Pancreas (tissue), 10 donors: ENCODE measurements around the gene TAF1A. TPM values are rescaled to one million over a fixed set of nuclear protein-coding genes. Genes with fewer than 3 reads are reported as not detected.

Experiments used
- ATAC-seq, 4 donors: fragments of 200-7000 bp; cut with Tn5 transposase; one replicate each; pipeline versions ENCODE4 v1.8.0 to v1.9.1; 2020; ENCODE audit warnings: mild to moderate bottlenecking in 4 of 4, moderate library complexity in 4 of 4
- DNase-seq, 6 donors: peaks; one replicate each; pipeline ENCODE4 v3.0.0-alpha.2; 2020
- FAIRE-seq: peaks from 2 replicates; lab custom pipeline; 2012; peaks lifted over from hg19 to GRCh38; lab: Jason Lieb, UNC
- H3K27ac ChIP-seq, 4 donors: fragments of 200-600 bp; sonication (generic); 1 replicate in 3 of 4; 2 replicates in 1 of 4; pipeline versions ENCODE4 v1.5.0 to v1.8.0; 2020
- H3K27me3 ChIP-seq, 4 donors: fragments of 200-600 bp; one replicate each; pipeline ENCODE4 v1.8.0; 2021
- H3K36me3 ChIP-seq, 3 donors: fragments of 200-600 bp; sonication (generic) in 1 of 3; one replicate each; pipeline versions ENCODE4 v1.5.0 to v1.8.0; 2020 to 2021
- H3K4me1 ChIP-seq, 3 donors: fragments of 200-600 bp; one replicate each; pipeline ENCODE4 v1.8.0; 2021
- H3K4me3 ChIP-seq, 4 donors: fragments of 200-600 bp; sonication (generic) in 2 of 4; one replicate each; pipeline versions ENCODE4 v1.5.0 to v1.8.0; 2020 to 2021
- H3K9me3 ChIP-seq, 4 donors: fragments of 200-600 bp; one replicate each; pipeline ENCODE4 v1.8.0; 2021
- CTCF ChIP-seq, 4 donors: fragments of 200-600 bp; sonication (generic) in 3 of 4; IDR thresholded peaks; one replicate each; pipeline versions ENCODE4 v1.5.0 to v1.8.0; 2021; ENCODE audit warnings: antibody characterized with exemption in 4 of 4
- WGBS, 2 donors: extraction: QIAGEN DNeasy Blood & Tissue Kit; methylation state at CpG; one replicate each; pipeline ENCODE4 v1.1.7; 2013; 5-methylcytosine and 5-hydroxymethylcytosine counted together
- intact Hi-C, 3 donors: fragments of 100-400 bp; cut with DNase I; formaldehyde crosslinking; loops; one replicate each; pipeline versions ENCODE4 v1.11.1 to v1.14.2; 2022
- polyA plus RNA-seq, 2 donors: library from polyadenylated mRNA; stranded (reverse); fragments of 200-250 nt; gene quantifications; one replicate each; pipeline ENCODE4 v1.2.3, GENCODE V29; 2013
- total RNA-seq, 6 donors: library from RNA; stranded (reverse); fragmentation: NEBNext Ultra II Directional in 4 of 6; extraction: Animal tissue kit (Norgen Biotek cat#: 25700) in 4 of 6; gene quantifications; one replicate each; pipeline versions ENCODE4 v1.2.1 to v1.2.4, GENCODE V29; 2021 to 2023
- donor health status: healthy with polysubstance abuse.
- donor health status: DM: no; HTN: no; CAD: no; lungs with moderate emphysema.
- donor health status: DM: no; HTN: no; CAD: no.
- donor health status: control.
- donor health status: control.
- donor health status: Bipolar disorder and iron deficiency.
- donor health status: DM: yes; HTN: yes; CAD: no.
- donor health status: DM: no; HTN: no; CAD: no.
- donor health status: DM: no; HTN: no; CAD: no.
- donor health status: DM: yes; HTN: yes; CAD: no.

The TAF1A gene
- total and polyA plus RNA-seq, 8 donors, result 1.4 to 4.1 (median 2.0) TPM

- FAIRE-seq (no peak), DNase-seq (no peak), ATAC-seq (no peak)
- Histone ChIP-seq H3K36me3 (no peaks in the 10 kb centered on the region), H3K27me3 (no peaks in the 10 kb centered on the region), H3K9me3 (no peaks in the 10 kb centered on the region), H3K4me3 (no peak overlapping the region), H3K4me1 (no peaks in the 10 kb centered on the region), H3K27ac (no peak overlapping the region)
- intact Hi-C loops, result no loop called here
- no peak for TF ChIP-seq CTCF (IDR thresholded peaks at IDR 0.05)
- 68 to 74% methylated on average over 6 of the region's 6 CpGs for WGBS, 2 donors
Measured at GRCh38 chr1:222530852-222531251, 58.9 kb downstream of the TAF1A start.

GRCh38 chr1:222529916-222530315 lies 59.8 kb downstream of the TAF1A start:
- no peak for TF ChIP-seq CTCF (IDR thresholded peaks at IDR 0.05)
- Histone ChIP-seq H3K9me3 (no peaks in the 10 kb centered on the region), H3K4me1 (no peaks in the 10 kb centered on the region), H3K36me3 (no peaks in the 10 kb centered on the region), H3K27ac (no peak overlapping the region), H3K4me3 (no peak overlapping the region), H3K27me3 (no peaks in the 10 kb centered on the region)
- ATAC-seq, result no peak
- WGBS, 2 donors, result 52 to 57% methylated on average over 3 of the region's 3 CpGs
- no peak for FAIRE-seq
- intact Hi-C loops, result no loop called here
- no peak for DNase-seq

- 89% methylated on average over 3 of the region's 3 CpGs for WGBS, 2 donors
- TF ChIP-seq CTCF (IDR thresholded peaks at IDR 0.05), result no peak
- H3K36me3 ChIP-seq, result no peaks in the 10 kb centered on the region
- H3K27ac ChIP-seq, result no peak overlapping the region
- ATAC-seq, result no peak
- intact Hi-C loops, result no loop called here
- no peaks in the 10 kb centered on the region for H3K9me3 ChIP-seq
- DNase-seq, result no peak
- no peak overlapping the region for H3K4me3 ChIP-seq
- no peaks in the 10 kb centered on the region for H3K27me3 ChIP-seq
- FAIRE-seq, result no peak
- no peaks in the 10 kb centered on the region for H3K4me1 ChIP-seq
Measured at GRCh38 chr1:222529181-222529580, 60.6 kb downstream of the TAF1A start.

GRCh38 chr1:222525951-222526350 lies 63.8 kb downstream of the TAF1A start:
- no peaks in the 10 kb centered on the region for H3K9me3 ChIP-seq
- TF ChIP-seq CTCF (IDR thresholded peaks at IDR 0.05), result no peak
- no peaks in the 10 kb centered on the region for H3K27me3 ChIP-seq
- ATAC-seq (no peak), FAIRE-seq (no peak), DNase-seq (no peak)
- H3K27ac ChIP-seq, result no peak overlapping the region
- no peaks in the 10 kb centered on the region for H3K4me1 ChIP-seq
- 71 to 79% methylated on average over 2 of the region's 2 CpGs for WGBS, 2 donors
- H3K36me3 ChIP-seq, result no peaks in the 10 kb centered on the region
- no peak overlapping the region for H3K4me3 ChIP-seq
- intact Hi-C loops, result no loop called here

GRCh38 chr1:222523852-222524251 lies 65.9 kb downstream of the TAF1A start:
- Histone ChIP-seq H3K27me3 (no peaks in the 10 kb centered on the region), H3K4me1 (no peaks in the 10 kb centered on the region), H3K9me3 (no peaks in the 10 kb centered on the region), H3K36me3 (no peaks in the 10 kb centered on the region), H3K27ac (no peak overlapping the region), H3K4me3 (no peak overlapping the region)
- FAIRE-seq (no peak), ATAC-seq (no peak), DNase-seq (no peak)
- 60 to 68% methylated on average over 3 of the region's 3 CpGs for WGBS, 2 donors
- intact Hi-C loops, result no loop called here
- TF ChIP-seq CTCF (IDR thresholded peaks at IDR 0.05), result no peak
